ENCODE measurements around the gene CDCP2.

CDCP2 gene

DNA sequence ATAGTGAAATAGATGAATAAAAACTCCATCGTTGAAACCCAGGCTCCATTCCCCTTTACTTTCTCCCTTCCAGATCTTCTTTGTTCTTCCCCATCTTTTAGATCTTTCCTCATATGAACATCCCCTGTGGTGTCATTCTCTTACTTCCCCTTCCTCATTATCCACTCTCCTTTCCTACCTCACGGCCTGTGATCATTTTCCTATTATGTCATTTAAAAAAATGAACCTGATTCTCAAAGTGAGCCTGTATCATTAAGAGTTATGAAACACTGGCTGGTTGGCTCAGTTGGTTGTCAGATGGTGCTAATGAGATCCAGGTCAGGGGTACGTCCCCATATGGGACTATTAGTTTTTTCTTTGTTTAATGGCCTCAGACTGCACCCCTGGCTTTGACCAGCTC lies 61.1 kb downstream of the CDCP2 start:
- no peak for DNase-seq (ENCODE audit: low spot score)

DNA sequence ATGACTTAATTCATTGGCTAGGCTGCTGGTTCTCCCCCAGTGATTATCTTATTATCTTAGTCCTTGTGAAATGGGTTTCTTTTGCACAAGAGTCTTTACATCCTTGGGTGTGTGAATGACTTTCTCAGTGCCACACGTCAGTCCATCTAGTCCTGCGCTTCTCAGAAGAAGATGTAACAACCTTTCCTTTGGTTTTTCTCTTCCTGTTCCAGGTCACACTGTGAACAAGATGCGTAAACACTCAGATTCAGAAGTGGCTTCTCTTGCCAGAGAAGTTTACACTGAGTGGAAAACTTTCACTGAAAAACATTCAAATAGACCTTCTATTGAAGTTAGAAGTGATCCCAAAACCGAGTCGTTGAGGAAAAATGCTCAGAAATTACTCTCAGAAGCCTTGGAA lies 64.4 kb downstream of the CDCP2 start:
- DNase-seq (ENCODE audit: low spot score): no peak

DNA sequence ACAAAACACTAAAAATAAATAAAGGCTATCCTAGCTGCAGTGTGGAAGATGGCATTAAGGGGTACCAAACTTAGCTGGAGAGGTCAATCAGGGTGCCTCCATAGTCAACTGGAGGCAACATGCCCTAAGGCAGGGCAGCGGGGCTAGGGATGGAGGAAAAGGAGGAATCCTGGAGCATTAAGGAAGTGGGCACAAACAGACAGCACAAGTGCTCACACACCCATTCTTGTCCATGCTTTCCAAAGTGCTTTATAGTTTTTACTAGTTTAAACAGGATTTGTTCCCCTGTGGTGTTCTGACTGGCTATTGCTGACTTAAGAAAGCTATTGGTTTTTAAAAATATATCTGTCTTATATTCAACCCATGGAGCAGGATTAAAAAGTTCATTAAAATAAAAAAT lies 66.0 kb downstream of the CDCP2 start:
- no peak for DNase-seq (ENCODE audit: low spot score)

DNA sequence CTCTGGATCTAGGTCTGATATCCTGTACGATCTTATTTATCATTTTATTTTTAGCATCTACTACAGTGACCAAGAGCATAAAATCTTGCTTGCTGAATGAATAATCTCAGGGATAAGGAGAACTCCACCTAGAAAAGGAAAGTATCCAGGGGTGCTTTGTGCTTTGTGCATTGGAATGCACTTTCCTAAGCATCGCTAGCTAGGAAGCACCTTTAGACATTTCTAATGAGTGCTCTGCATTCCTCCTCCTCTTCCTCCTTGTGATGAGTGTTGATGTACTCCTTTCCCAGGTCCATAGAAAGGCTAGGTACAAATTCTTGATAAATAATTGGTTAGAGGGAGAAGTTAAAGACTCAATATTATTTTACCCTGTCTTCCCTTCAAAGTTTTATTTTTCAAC lies 68.0 kb downstream of the CDCP2 start:
- DNase-seq (ENCODE audit: low spot score): no peak

Data from CD4-positive, alpha-beta T cell treated with Interleukin-2 at 100 ng/mL for 4 hours (primary cell).